A549 (cell line): ENCODE results near the gene TMEM218. TPM values are rescaled to one million over a fixed set of nuclear protein-coding genes. Genes with fewer than 3 reads are reported as not detected.

Experiments used
- ATAC-seq, 2 experiments: fragments of 200-7000 bp in 1 of 2; fragments of >200 bp in 1 of 2; cut with Nextera tagmentation in 1 of 2; cut with Tn5 transposase in 1 of 2; 3 replicates each; pipeline versions ENCODE4 v1.8.0 to v1.9.1; 2018 to 2020; ENCODE audit warnings: mild to moderate bottlenecking in 1 of 2, moderate library complexity in 1 of 2
- CTCF ChIA-PET: fragments of 300-600 bp; sonication (Branson Sonifier 250); formaldehyde crosslinking; extraction: SDS; loops from one replicate; lab custom pipeline; 2021; ENCODE audit warnings: antibody characterized with exemption, inconsistent platforms; lab: Yijun Ruan, JAX
- POLR2A ChIA-PET: fragments of 350-600 bp; formaldehyde crosslinking; extraction: SDS; loops from one replicate; lab custom pipeline; 2021; ENCODE audit warnings: antibody characterized with exemption, inconsistent platforms; lab: Yijun Ruan, JAX
- DNase-seq, 2 experiments: peaks; one replicate each; pipeline versions ENCODE4 v3.0.0 to v3.0.0-alpha.2; 2011 to 2016; ENCODE audit warnings: low read depth in 1 of 2, low spot score in 1 of 2
- FAIRE-seq: peaks from 2 replicates; lab custom pipeline; 2011; peaks lifted over from hg19 to GRCh38; lab: Jason Lieb, UNC
- H3K27ac ChIP-seq, 2 experiments: fragments of >200 bp; sonication (Bioruptor Twin); formaldehyde crosslinking; 3 replicates each; pipeline ENCODE4 v1.5.1; 2016 to 2017
- H3K4me1 ChIP-seq: fragments of >200 bp; sonication (Bioruptor Twin); formaldehyde crosslinking; 3 replicates; pipeline ENCODE4 v1.6.1; 2016
- H3K4me2 ChIP-seq: fragments of >200 bp; sonication (Bioruptor Twin); formaldehyde crosslinking; 3 replicates; pipeline ENCODE4 v1.6.1; 2016
- H3K4me3 ChIP-seq: fragments of >200 bp; sonication (Bioruptor Twin); formaldehyde crosslinking; 3 replicates; pipeline ENCODE4 v1.5.1; 2016
- H3K9me3 ChIP-seq: fragments of >200 bp; sonication (Bioruptor Twin); formaldehyde crosslinking; 3 replicates; pipeline ENCODE4 v1.6.1; 2016
- ATOH8 ChIP-seq: fragments of 250-450 bp; sonication (Bioruptor Pico); IDR thresholded peaks from 2 replicates; pipeline ENCODE4 v1.5.0; 2020; ENCODE audit warnings: low read depth, mild to moderate bottlenecking, moderate library complexity
- BCL3 ChIP-seq: fragments of >200 bp; sonication (Bioruptor Twin); formaldehyde crosslinking; IDR thresholded peaks from 3 replicates; pipeline ENCODE4 v1.6.1; 2016
- CBX2 ChIP-seq: fragments of 200-600 bp; sonication (generic); IDR thresholded peaks from 2 replicates; pipeline ENCODE4 v1.6.1; 2016; ENCODE audit warnings: low read depth, mild to moderate bottlenecking, borderline replicate concordance
- E2F6 ChIP-seq: IDR thresholded peaks from 2 replicates; pipeline ENCODE4 v1.6.1; 2012; ENCODE audit warnings: low read depth, borderline replicate concordance
- EHMT2 ChIP-seq: fragments of 200-600 bp; sonication (generic); IDR thresholded peaks from 2 replicates; pipeline ENCODE4 v1.6.1; 2016; ENCODE audit warnings: antibody characterized with exemption, low read depth, mild to moderate bottlenecking, moderate library complexity
- ESRRA ChIP-seq: fragments of 150-350 bp; IDR thresholded peaks from 2 replicates; pipeline ENCODE4 v1.6.1; 2014; ENCODE audit warnings: mild to moderate bottlenecking, low read length, borderline replicate concordance
- FOXS1 ChIP-seq: fragments of 250-450 bp; sonication (Bioruptor Pico); IDR thresholded peaks from 2 replicates; pipeline ENCODE4 v1.5.0; 2020; ENCODE audit warnings: mild to moderate bottlenecking, moderate library complexity
- HDAC2 ChIP-seq: fragments of 200-600 bp; sonication (generic); IDR thresholded peaks from 2 replicates; pipeline ENCODE4 v1.6.1; 2016
- HOXA7 ChIP-seq: fragments of 250-450 bp; sonication (Bioruptor Pico); IDR thresholded peaks from 2 replicates; pipeline ENCODE4 v1.5.0; 2020; ENCODE audit warnings: mild to moderate bottlenecking, moderate library complexity
- JUN ChIP-seq, 2 experiments: fragments of >200 bp; sonication (Bioruptor Twin); formaldehyde crosslinking; IDR thresholded peaks; 2 replicates in 1 of 2; 3 replicates in 1 of 2; pipeline ENCODE4 v1.6.1; 2016 to 2017
- JUNB ChIP-seq: fragments of >200 bp; sonication (Bioruptor Twin); formaldehyde crosslinking; IDR thresholded peaks from 2 replicates; pipeline ENCODE4 v1.6.1; 2016
- KDM1A ChIP-seq: fragments of 200-600 bp; sonication (generic); IDR thresholded peaks from 2 replicates; pipeline ENCODE4 v1.6.1; 2016; ENCODE audit warnings: low read depth, mild to moderate bottlenecking
- MAX ChIP-seq: IDR thresholded peaks from 2 replicates; pipeline ENCODE4 v1.6.1; 2012
- NR3C1 ChIP-seq: fragments of >200 bp; sonication (Bioruptor Twin); formaldehyde crosslinking; IDR thresholded peaks from 3 replicates; pipeline ENCODE4 v1.6.1; 2017
- PBX3 ChIP-seq: IDR thresholded peaks from 2 replicates; pipeline ENCODE4 v1.6.1; 2012
- PHF8 ChIP-seq: fragments of 200-600 bp; sonication (generic); IDR thresholded peaks from 2 replicates; pipeline ENCODE4 v1.6.1; 2016; ENCODE audit warnings: low read depth, mild to moderate bottlenecking, antibody characterized with exemption, moderate library complexity, borderline replicate concordance
- RARB ChIP-seq: fragments of 250-450 bp; sonication (Bioruptor Pico); IDR thresholded peaks from 2 replicates; pipeline ENCODE4 v1.8.0; 2021; ENCODE audit warnings: mild to moderate bottlenecking, moderate library complexity
- RNF2 ChIP-seq: fragments of 200-600 bp; sonication (generic); IDR thresholded peaks from 2 replicates; pipeline ENCODE4 v1.6.1; 2016; ENCODE audit warnings: low read depth, mild to moderate bottlenecking, antibody characterized with exemption, moderate library complexity, borderline replicate concordance
- SMC3 ChIP-seq: fragments of >200 bp; sonication (Bioruptor Twin); formaldehyde crosslinking; IDR thresholded peaks from 3 replicates; pipeline ENCODE4 v1.6.1; 2018; ENCODE audit warnings: inconsistent platforms
- USF2 ChIP-seq: fragments of 450-650 bp; IDR thresholded peaks from 2 replicates; pipeline ENCODE4 v1.6.1; 2014; ENCODE audit warnings: antibody characterized with exemption
- ZFP36 ChIP-seq: fragments of 450-650 bp; IDR thresholded peaks from 2 replicates; pipeline ENCODE4 v1.6.1; 2014; ENCODE audit warnings: borderline replicate concordance; ENCODE audit not compliant: partially characterized antibody
- ZSCAN20 ChIP-seq: fragments of 250-450 bp; sonication (Bioruptor Pico); IDR thresholded peaks from 2 replicates; pipeline ENCODE4 v1.8.0; 2022; ENCODE audit warnings: mild to moderate bottlenecking, moderate library complexity
- WGBS: methylation state at CpG from one replicate; pipeline ENCODE4 v1.1.6; 2017; ENCODE audit errors: missing lambda C conversion rate; 5-methylcytosine and 5-hydroxymethylcytosine counted together
- polyA plus RNA-seq, 4 experiments: library from polyadenylated mRNA; depleted of rRNA in 3 of 4; stranded (reverse); fragments of >200 nt; fragmentation: RNase III in 1 of 4; extraction: RNeasy Plus Mini Kit Qiagen cat#74134 plus additional on column Dnase treatment in 1 of 4; gene quantifications; 2 replicates in 3 of 4; 3 replicates in 1 of 4; pipeline ENCODE4 v1.2.3, GENCODE V29; 2011 to 2017

Gene TMEM218
- polyA plus RNA-seq, 2 of the 4 experiments (the other 2 are of a cell fraction), result 29.1 to 34.6 TPM

- CTCF ChIA-PET, result interaction anchor here (0.5 to 1.4 kb wide), 2 partner anchors 67 to 83 kb away, joined by 3 to 5 read pairs; no protein-coding TSS in a partner anchor
- no peak overlapping the region for H3K4me3 ChIP-seq
- H3K27ac ChIP-seq, result no peak overlapping the region
- DNase-seq, result no peak
- no peak overlapping the region for H3K4me2 ChIP-seq
- 65% methylated on average over 6 of the region's 7 CpGs for WGBS
- TF ChIP-seq EHMT2 (no peak), ESRRA (no peak), CBX2 (no peak), KDM1A (no peak), RARB (CRISPR knock-in tag) (no peak), PBX3 (no peak), SMC3 (no peak)
- no peaks in the 10 kb centered on the region for H3K9me3 ChIP-seq
- peaks cover 12% of the 10 kb centered on the region for H3K4me1 ChIP-seq
- POLR2A ChIA-PET, result no interaction called here
- ATAC-seq, result no peak
- FAIRE-seq, result no peak
Observed at GRCh38 chr11:125075242-125075625, 36.2 kb downstream of the TMEM218 start.

- no peak overlapping the region for H3K4me2 ChIP-seq
- H3K4me1 ChIP-seq, result peaks cover 12% of the 10 kb centered on the region
- ChIA-PET POLR2A (no interaction called here), CTCF (interaction anchor here (1.4 kb wide), 1 partner anchor 67 kb away, joined by 3 read pairs; no protein-coding TSS in a partner anchor)
- WGBS, result 72% methylated on average over 7 of the region's 11 CpGs
- DNase-seq (no peak), FAIRE-seq (no peak), ATAC-seq (no peak)
- no peak overlapping the region for H3K4me3 ChIP-seq
- no peak for TF ChIP-seq ZSCAN20
- TF ChIP-seq JUN (IDR thresholded peaks at IDR 0.05), result no peak
- TF ChIP-seq ZFP36, result no peak
- TF ChIP-seq MAX, result no peak
- TF ChIP-seq E2F6, result no peak
- TF ChIP-seq ATOH8 (CRISPR knock-in tag), result no peak
- no peak for TF ChIP-seq FOXS1 (CRISPR knock-in tag)
- TF ChIP-seq PHF8, result no peak
- TF ChIP-seq BCL3, result no peak
- no peak for TF ChIP-seq JUNB
- TF ChIP-seq RNF2, result no peak
- no peak for TF ChIP-seq HOXA7 (CRISPR knock-in tag)
- no peak for TF ChIP-seq NR3C1
- no peak for TF ChIP-seq USF2
- TF ChIP-seq HDAC2, result no peak
- H3K9me3 ChIP-seq, result no peaks in the 10 kb centered on the region
- H3K27ac ChIP-seq, result no peak overlapping the region
Observed at GRCh38 chr11:125074511-125075241, 36.8 kb downstream of the TMEM218 start.
